Right hindlimb (tissue), 1 donor: ENCODE results near the gene BRIP1.
"Not testable (repeated sequence)": the region's sequence is repeated elsewhere in the genome, so short reads cannot be mapped to it uniquely, and the experiment has no call there.

Source experiments
- DNase-seq: peaks from one replicate; pipeline ENCODE4 v3.0.0-alpha.2; 2018

The BRIP1 gene

DNA sequence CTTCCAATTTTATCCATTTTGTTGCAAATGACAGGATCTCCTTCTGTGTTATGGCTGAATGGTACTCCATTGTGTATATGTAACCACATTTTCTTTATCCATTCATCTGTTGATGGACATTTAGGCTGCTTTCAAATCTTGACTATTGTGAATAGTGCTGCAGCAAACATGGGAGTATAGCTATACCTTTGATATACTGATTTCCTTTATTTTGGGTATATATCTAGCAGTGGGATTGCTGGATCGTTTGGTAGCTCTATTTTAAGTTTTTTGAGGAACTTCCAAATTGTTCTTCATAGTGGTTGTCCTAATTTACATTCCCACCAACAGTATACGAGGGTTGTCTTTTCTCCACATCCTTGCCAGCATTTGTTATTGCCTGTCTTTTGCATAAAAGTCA is 67.8 kb downstream of the BRIP1 start:
- DNase-seq = no peak

GRCh38 chr17:61794792-61795191 is 68.5 kb downstream of the BRIP1 start:
- DNase-seq = no peak

- DNase-seq = no peak
Observed at GRCh38 chr17:61794242-61794641, 69.1 kb downstream of the BRIP1 start.

DNA sequence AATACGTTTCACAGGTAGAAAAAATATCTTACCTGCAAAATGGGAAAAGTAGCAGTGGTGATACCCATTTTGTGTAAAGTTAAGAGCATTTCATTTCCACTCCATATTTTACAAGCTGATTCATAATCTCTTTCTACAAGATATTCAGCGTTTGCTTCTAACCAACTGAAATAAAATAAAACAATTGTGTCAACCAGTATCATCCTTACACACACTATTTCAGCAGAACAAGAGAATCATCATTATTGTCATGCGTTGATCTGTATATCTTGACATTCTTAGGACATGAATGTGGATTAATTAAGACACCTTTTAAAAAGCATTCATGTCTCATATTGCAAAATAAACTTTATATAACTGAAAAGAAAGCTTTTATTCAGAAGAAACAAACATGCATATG is 69.8 kb downstream of the BRIP1 start:
- no peak for DNase-seq

- no peak for DNase-seq
Observed at GRCh38 chr17:61789872-61790271, 73.5 kb downstream of the BRIP1 start.

GRCh38 chr17:61786088-61786487 is 77.2 kb downstream of the BRIP1 start:
- DNase-seq = no peak

DNA sequence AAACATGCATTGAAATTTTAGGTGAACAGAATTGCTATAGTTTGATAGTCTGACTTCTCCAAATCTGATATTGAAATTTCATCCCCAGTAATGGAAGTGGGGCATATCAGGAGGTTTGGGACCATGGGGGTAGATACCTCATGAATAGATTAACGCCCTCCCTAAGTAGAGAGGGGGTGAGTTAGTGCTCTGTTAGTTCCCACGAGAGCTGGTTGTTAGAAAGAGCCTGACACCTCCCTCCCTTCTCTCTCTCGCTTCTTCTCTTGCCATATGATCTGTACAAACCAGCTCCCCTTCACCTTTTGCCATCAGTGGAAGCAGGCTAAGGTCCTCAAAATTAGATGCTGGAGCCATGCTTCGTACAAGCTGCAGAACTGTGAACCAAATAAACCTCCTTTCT is 78.8 kb downstream of the BRIP1 start:
- DNase-seq = no peak

DNA sequence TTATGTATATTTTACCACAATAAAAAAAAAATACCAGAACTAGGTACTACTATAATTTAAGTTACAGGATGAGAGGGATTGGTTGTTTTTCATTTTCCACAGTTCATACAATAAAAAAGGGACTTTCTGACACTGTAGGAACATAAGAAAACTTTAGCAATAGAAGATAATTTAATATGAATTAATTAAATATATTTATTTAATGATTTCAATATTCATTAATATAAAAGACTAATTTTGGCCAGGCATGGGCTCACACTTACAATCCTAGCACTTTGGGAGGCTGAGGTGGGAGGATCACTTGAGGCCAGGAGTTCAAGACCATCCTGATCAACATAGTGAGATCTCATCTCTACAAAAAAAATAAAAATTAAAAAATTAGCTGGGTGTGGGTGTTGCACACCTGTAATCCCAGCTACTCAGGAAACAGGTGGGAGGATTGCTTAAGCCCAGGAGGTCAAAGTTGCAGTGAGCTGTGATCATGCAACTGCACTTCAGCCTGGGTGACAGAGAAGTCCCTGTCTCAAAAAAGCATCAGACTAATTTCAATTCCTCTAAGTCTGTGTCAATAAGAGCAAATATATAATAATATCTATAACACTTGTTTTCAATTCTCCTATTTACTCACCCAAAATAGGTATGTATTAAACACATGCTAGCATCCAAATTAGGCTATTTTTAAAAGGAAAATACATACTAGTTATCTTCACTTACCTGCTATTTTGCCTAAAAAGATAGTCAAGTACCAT is 79.6 kb downstream of the BRIP1 start:
- DNase-seq = no peak

GRCh38 chr17:61783120-61783519 is 80.2 kb downstream of the BRIP1 start:
- DNase-seq = no peak

GRCh38 chr17:61782683-61783082 is 80.6 kb downstream of the BRIP1 start:
- DNase-seq = no peak

DNA sequence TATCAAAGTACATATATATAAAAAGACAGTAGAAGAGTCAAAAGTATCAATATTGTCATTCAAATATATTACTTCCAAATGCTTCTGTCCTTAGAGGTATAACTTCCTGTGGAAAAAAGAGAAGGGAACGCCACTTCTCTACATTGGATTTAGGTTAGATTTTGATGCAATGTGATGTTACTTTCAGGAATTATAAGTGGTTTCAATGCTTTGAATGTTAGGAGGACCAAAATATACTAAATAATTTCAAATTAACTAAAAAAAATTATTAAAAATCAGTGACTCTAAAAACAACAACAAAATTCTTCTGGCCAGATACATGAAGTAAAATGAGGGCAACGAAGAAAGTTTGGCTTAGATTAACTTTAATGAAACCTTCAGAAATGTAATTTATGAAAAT is 88.0 kb downstream of the BRIP1 start:
- DNase-seq = no peak

GRCh38 chr17:61774724-61775123 is 88.6 kb downstream of the BRIP1 start:
- no peak for DNase-seq

DNA sequence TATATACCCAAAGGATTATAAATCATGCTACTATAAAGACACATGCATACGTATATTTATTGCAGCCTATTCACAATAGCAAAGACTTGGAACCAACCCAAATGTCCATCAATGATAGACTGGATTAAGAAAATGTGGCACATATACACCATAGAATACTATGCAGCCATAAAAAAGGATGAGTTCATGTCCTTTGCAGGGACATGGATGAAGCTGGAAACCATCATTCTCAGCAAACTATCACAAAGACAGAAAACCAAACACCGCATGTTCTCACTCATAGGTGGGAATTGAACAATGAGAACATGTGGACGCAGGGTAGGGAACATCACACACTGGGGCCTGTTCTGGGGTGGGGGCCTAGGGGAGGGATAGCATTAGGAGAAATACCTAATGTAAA is 89.2 kb downstream of the BRIP1 start:
- DNase-seq = not testable (repeated sequence)

- no peak for DNase-seq
Observed at GRCh38 chr17:61770752-61771533, 92.4 kb downstream of the BRIP1 start.

DNA sequence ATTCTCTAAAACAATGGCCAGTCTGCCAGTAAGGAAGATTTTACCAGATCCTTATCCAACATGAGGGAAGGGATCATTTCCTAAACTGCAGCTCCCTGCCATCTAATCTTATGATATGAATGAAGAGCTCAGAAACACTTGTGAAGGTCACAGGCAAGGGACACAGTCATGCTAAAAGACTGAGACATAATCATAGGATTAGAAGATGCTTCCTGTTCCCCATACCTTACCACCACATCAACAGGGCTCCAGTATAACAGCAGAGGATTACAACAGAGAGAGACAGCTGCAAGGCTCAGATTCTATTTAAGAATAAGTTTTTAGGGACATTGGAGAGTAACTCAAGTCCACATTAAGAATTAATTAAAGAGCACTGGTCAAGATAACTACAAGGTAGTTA is 93.3 kb downstream of the BRIP1 start:
- no peak for DNase-seq

- no peak for DNase-seq
Observed at GRCh38 chr17:61768405-61768804, 94.9 kb downstream of the BRIP1 start.

DNA sequence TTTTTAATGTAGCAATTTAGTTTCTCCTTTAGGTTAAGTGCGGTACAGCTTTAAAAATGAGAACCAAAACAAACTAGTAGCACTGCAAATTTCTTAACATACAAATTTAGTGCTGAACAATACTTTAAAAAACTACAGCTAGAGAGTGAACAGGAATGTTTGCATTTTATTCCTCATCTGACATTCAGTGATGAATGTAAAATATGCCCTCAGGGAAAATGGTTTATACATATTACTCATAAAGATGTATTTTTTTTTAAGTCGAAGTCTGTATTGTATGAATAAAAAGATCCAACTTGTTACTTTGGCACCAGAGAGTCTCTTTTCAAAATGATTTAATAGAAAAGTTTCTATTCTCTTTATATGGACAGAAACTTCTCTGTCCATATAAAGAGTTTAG is 96.8 kb downstream of the BRIP1 start:
- DNase-seq = no peak

GRCh38 chr17:61764846-61765245 is 98.5 kb downstream of the BRIP1 start:
- DNase-seq = no peak

- DNase-seq = no peak
Observed at GRCh38 chr17:61761827-61762226, 101.5 kb downstream of the BRIP1 start.

DNA sequence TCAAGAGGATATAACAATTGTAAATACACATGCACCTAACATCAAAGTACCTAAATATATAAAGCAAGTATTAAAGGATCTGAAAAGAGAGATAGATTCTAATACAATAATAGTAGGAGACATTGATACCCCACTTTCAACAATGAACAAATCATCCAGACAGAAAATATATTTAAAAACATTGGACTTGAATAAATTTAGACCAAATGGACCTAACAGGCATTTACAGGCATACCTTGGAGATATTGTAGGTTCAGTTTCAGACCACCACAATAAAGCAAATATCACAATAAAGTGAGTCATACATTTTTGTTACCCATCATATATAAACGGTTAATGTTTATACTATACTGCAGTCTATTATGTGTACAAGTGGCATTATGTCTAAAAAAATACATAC is 104.0 kb downstream of the BRIP1 start:
- DNase-seq = no peak

GRCh38 chr17:61758430-61758829 is 104.9 kb downstream of the BRIP1 start:
- DNase-seq = no peak

GRCh38 chr17:61757168-61757567 is 106.2 kb downstream of the BRIP1 start:
- no peak for DNase-seq

DNA sequence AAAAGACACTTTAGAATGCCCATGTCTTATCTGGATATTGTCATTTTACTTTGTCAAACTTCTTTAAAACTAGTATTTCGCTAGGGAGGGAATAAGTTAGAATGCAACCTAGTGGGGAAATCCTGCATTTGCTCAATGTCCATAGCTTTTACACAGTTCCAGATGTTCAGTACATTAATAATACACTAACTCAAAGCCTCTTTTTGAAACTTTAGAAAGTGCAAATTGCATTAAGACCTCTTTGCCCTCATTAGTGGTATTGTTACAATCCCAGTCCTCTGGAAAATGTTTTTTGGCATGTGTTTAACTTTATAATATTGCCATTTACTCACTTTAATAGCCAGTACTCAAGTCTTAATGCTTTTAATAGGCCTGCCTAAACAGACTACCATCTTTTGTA is 106.8 kb downstream of the BRIP1 start:
- DNase-seq = no peak

GRCh38 chr17:61755668-61756067 is 107.7 kb downstream of the BRIP1 start:
- DNase-seq = no peak

DNA sequence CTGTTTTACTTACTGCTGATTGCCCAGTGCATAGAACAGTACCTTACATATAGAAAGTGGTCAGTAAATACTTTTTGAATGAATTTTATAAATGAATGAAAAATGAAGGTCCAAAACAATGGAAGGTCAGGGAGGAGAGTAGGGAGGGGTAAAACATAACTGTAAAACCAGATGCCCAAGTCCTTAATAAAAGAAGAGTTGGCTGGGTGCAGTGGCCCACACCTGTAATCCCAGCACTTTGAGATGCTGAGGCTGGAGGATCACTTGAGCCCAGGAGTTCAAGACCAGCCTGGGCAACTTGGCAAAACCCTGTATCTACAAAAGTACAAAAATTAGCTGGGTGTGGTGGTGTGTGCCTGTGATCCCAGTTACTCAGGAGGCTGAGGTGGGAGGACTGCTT is 108.2 kb downstream of the BRIP1 start:
- no peak for DNase-seq
